ENCODE results near the gene F2RL1.
"Not testable (repeated sequence)": the region's sequence is repeated elsewhere in the genome, so short reads cannot be mapped to it uniquely, and the experiment has no call there.

DNA sequence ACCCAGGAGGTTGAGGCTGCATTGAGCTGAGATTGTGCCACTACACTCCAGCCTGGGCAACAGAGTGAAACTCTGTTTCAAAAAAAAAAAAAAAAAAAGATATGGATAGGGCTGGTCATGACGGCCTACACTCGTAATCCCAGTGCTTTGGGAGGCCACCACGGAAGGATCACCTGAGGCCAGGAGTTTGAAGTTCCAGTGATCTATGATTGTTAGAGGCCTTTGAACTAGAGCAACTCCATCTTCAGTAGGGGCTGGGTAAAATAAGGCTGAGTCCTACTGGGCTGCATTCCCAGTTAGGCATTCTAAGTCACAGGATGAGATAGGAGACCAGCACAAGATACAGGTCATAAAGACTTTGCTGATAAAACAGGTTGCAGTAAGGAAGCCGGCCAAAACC is 38.2 kb upstream of the F2RL1 start:
- not testable (repeated sequence) for TF ChIP-seq ZFP37, ZNF785 (tag by site-specific recombination; IDR thresholded peaks at IDR 0.05)
- TF ChIP-seq, protein P1, sequence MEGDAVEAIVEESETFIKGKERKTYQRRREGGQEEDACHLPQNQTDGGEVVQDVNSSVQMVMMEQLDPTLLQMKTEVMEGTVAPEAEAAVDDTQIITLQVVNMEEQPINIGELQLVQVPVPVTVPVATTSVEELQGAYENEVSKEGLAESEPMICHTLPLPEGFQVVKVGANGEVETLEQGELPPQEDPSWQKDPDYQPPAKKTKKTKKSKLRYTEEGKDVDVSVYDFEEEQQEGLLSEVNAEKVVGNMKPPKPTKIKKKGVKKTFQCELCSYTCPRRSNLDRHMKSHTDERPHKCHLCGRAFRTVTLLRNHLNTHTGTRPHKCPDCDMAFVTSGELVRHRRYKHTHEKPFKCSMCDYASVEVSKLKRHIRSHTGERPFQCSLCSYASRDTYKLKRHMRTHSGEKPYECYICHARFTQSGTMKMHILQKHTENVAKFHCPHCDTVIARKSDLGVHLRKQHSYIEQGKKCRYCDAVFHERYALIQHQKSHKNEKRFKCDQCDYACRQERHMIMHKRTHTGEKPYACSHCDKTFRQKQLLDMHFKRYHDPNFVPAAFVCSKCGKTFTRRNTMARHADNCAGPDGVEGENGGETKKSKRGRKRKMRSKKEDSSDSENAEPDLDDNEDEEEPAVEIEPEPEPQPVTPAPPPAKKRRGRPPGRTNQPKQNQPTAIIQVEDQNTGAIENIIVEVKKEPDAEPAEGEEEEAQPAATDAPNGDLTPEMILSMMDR (tag by site-specific recombination; IDR thresholded peaks at IDR 0.05): not testable (repeated sequence)
